HEK293 (cell line): Measurements from ENCODE around the gene BLOC1S3.

ENCODE experiments used
- CTCF ChIP-seq: fragments of 450-650 bp; formaldehyde crosslinking; IDR thresholded peaks from 2 replicates; pipeline ENCODE4 v1.5.1; 2016; ENCODE audit warnings: missing biosample characterization, missing genetic modification characterization
- IKZF3 ChIP-seq: fragments of 450-650 bp; IDR thresholded peaks from 2 replicates; pipeline ENCODE4 v1.5.0; 2018; ENCODE audit warnings: missing biosample characterization, mild to moderate bottlenecking, missing genetic modification characterization, moderate library complexity
- KLF1 ChIP-seq: fragments of 450-650 bp; formaldehyde crosslinking; IDR thresholded peaks from 2 replicates; pipeline ENCODE4 v1.5.1; 2016; ENCODE audit warnings: missing biosample characterization, missing genetic modification characterization
- KLF7 ChIP-seq: fragments of 450-650 bp; formaldehyde crosslinking; IDR thresholded peaks from 2 replicates; pipeline ENCODE4 v1.5.1; 2016; ENCODE audit warnings: missing biosample characterization, missing genetic modification characterization, borderline replicate concordance
- ZNF157 ChIP-seq: fragments of 450-650 bp; formaldehyde crosslinking; IDR thresholded peaks from 2 replicates; pipeline ENCODE4 v1.5.1; 2016; ENCODE audit warnings: missing biosample characterization, missing genetic modification characterization
- ZNF473 ChIP-seq: fragments of 450-650 bp; formaldehyde crosslinking; IDR thresholded peaks from 2 replicates; pipeline ENCODE4 v1.5.1; 2017; ENCODE audit warnings: missing biosample characterization, missing genetic modification characterization
- ZNF544 ChIP-seq: fragments of 450-650 bp; formaldehyde crosslinking; IDR thresholded peaks from 2 replicates; pipeline ENCODE4 v1.5.0; 2017; ENCODE audit warnings: missing biosample characterization, missing genetic modification characterization
- TF ChIP-seq, protein P1 (sequence below): fragments of 450-650 bp; formaldehyde crosslinking; IDR thresholded peaks from 2 replicates; pipeline ENCODE4; 2016; ENCODE audit warnings: missing biosample characterization, missing genetic modification characterization
- TF ChIP-seq, protein P2 (sequence below): fragments of 450-650 bp; formaldehyde crosslinking; IDR thresholded peaks from 2 replicates; pipeline ENCODE4 v1.5.1; 2016; ENCODE audit warnings: missing biosample characterization, missing genetic modification characterization

DNA sequence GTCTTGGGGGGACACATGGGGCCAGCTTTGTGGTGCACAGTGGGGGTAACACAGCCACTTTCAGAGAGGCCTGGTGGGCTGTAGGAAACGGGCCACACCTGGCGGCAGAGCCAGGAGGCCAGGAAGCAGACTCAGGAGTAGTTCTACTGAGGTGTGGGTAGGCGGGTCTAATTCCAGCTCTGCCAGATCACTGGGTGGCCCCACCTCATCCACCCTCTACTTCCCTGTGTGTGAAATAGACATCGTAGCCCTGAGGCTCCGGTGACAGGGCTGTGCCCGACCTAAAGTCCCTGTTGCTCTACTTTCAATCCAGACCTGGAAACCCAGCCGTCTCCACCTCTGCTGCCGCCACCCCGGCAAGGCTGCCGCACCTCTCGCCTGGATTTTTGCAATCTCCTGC lies 21.8 kb upstream of the BLOC1S3 start:
- TF ChIP-seq KLF7 (tag by site-specific recombination) = no peak
- TF ChIP-seq, protein P1, sequence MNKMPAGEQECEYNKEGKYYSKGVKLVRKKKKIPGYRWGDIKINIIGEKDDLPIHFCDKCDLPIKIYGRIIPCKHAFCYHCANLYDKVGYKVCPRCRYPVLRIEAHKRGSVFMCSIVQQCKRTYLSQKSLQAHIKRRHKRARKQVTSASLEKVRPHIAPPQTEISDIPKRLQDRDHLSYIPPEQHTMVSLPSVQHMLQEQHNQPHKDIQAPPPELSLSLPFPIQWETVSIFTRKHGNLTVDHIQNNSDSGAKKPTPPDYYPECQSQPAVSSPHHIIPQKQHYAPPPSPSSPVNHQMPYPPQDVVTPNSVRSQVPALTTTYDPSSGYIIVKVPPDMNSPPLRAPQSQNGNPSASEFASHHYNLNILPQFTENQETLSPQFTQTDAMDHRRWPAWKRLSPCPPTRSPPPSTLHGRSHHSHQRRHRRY (tag by site-specific recombination) = no peak
- no peak for TF ChIP-seq ZNF544 (tag by site-specific recombination)
- no peak for TF ChIP-seq ZNF473
- TF ChIP-seq, protein P2, sequence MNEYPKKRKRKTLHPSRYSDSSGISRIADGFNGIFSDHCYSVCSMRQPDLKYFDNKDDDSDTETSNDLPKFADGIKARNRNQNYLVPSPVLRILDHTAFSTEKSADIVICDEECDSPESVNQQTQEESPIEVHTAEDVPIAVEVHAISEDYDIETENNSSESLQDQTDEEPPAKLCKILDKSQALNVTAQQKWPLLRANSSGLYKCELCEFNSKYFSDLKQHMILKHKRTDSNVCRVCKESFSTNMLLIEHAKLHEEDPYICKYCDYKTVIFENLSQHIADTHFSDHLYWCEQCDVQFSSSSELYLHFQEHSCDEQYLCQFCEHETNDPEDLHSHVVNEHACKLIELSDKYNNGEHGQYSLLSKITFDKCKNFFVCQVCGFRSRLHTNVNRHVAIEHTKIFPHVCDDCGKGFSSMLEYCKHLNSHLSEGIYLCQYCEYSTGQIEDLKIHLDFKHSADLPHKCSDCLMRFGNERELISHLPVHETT (tag by site-specific recombination) = no peak
- TF ChIP-seq CTCF (tag by site-specific recombination) = no peak
- TF ChIP-seq IKZF3 = no peak
- TF ChIP-seq ZNF157 (tag by site-specific recombination) = no peak
- 0 out of 2 replicates have a peak, but pooled peaks have one; percentile 10 for TF ChIP-seq KLF1
